NCI-H2081 treated with DMSO at 0.1 percent for 48 hours (cell line): ENCODE results near the gene INTS14.

Source experiments
- DNase-seq: peaks from one replicate; lab custom pipeline; 2025; lab: John Stamatoyannopoulos, UW

Gene INTS14

DNA sequence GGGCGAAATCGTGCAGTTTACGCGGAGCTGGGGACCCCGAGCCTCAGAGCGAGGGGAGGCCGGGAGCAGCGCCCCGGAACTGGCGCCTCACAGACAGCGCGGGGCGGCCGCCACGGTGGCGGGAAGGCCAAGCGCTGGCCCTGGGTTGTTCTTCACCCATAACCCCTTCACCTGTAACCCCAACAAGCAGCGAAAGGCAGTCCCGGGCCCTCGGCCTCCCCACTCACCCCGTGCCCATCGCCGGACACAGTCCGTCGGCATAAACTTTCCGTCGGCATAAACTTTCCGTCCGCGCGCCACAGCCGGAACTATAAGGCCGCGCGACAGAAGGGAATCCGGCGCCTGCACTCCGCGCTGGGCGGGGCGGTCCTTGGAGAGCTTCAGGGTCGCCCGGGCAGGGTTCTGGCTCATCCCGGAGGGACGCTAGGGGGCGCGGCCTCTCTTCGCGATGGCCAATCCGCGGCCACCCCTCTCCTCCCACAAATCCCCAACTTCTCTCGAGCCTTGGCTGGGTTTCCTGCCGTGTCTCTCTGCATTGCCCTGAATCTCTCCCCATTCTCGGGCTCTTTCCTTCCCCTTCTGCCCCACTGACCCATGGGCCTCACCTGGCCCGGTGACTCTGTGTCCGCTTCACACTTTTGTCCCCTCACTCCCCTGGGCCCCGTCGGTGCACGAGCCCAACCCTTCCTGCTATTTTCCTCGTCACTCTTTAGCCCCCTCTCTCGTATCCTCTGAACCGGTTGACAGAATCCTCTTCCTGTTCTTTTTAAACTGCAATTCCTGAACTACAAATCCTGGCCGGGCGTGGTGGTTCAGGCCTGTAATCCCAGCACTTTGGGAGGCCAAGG is at the start of gene INTS14:
Gene INTS14 (minus strand): TSS at position 261 of the 848 bp plus-strand sequence. CDS start 3,751 bp downstream, outside the sequence.
- DNase-seq: peak; percentile 93

DNA sequence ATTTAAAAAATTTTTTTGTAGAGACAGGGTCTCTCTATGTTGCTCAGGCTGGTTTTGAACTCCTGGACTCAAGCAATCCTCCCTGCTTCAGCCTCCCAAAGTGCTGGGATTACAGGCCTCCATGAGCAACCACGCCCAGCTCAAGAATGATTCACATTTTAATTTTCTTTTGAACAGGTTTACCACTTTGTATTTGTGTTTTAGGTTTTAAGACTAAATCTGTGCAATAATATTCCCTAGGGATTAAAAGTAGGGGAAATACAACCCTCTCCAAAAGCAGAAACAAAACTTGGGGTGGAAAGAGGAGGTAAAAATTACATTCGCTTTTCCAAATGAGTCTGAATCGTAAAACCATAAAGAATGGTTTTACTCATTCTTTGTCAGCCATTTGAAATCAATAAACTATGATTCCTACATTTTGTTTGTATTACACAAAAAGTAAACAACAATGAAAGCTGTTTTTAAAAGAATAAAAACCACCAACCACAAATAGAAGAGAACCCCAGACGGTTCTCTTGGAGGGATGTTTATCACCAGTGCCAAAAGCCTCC is 48.6 kb upstream of the INTS14 start:
- no peak for DNase-seq

DNA sequence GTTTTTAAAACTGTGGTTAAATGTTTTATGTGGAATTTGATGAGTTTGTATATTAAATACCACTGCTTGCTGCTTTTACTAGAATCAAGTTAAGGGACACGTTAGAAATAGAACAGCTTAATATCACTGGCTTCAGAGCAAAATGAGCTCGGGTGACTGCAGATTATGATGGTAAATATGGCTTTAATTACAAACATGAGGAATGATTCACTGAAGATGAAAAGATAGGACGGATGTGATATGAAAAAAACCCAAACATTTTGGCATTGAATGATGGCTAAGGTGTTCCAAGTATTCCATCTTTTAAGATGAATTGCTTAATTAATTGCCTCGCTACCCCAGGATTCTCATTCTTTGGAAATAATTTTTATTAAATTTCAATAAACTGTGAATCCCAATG is 44.5 kb upstream of the INTS14 start:
- no peak for DNase-seq

DNA sequence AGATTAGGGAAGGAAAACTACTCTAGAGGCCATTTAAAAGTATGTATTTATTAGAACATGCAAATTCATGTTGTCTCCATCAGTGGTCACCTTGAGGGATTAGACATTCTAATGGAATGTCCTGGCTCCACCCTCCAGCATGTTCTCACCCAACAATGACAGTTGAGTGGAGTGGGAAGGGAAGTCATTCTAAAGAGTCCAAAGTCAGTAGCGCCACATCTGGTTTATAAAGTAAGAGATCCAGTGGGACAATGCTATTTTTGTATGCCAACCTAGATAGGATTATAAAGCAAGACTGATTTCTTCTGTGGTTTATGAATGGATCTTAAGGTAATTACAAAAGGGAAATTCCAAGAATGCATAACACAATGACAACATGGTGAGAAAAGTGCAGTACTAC is 44.1 kb upstream of the INTS14 start:
- no peak for DNase-seq

DNA sequence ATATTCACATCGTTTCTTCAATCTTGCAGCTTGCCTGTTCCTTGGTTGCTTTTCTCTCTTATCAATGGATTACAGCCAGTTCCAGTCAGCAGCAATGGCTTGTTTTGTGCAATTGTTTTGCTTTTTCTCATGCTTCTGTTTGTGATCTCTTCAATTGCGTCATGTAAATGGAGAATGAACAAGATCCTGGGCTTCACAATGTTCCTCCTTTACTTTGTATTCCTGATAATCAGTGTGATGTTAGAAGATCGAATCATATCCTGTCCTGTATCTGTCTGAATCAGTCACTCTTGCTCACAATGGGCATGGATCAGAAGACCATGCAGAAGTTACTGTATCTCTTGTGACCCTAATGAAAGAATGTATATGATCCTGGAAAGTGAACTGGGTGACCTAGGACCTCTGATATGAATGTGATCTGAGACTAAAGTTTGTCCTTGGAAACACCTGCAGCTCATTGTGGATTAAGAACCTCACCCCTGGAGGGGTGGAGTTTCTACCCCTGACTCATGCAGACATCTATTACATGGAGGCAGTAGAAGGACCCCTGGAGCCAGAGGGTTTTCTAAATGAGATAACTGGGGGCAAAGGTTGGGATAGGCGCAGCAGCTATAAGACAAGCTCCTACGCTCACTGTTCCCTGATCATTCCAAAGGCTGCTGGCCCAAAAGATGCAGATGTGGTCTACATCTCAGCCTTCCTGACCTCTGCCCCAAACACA is 43.0 kb upstream of the INTS14 start:
- no peak for DNase-seq

DNA sequence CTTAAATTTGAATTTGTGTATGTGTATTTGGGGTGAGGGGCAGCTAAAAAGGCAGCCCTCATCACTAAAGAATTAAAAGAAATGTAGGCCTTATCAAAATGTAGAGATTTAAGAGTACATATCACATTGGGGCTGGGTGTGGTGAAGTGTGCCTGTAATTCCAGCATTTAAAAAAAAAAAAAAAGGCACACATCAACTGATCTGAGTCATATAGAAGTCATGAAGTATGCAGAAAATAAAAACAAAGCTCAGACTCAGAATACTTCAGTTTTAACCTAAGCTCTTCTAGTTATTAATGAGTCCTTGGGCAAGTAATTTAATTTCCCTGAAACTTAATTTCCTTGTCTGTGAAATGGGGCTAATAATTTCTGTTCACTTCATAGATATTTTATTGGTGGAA is 42.4 kb upstream of the INTS14 start:
- no peak for DNase-seq

DNA sequence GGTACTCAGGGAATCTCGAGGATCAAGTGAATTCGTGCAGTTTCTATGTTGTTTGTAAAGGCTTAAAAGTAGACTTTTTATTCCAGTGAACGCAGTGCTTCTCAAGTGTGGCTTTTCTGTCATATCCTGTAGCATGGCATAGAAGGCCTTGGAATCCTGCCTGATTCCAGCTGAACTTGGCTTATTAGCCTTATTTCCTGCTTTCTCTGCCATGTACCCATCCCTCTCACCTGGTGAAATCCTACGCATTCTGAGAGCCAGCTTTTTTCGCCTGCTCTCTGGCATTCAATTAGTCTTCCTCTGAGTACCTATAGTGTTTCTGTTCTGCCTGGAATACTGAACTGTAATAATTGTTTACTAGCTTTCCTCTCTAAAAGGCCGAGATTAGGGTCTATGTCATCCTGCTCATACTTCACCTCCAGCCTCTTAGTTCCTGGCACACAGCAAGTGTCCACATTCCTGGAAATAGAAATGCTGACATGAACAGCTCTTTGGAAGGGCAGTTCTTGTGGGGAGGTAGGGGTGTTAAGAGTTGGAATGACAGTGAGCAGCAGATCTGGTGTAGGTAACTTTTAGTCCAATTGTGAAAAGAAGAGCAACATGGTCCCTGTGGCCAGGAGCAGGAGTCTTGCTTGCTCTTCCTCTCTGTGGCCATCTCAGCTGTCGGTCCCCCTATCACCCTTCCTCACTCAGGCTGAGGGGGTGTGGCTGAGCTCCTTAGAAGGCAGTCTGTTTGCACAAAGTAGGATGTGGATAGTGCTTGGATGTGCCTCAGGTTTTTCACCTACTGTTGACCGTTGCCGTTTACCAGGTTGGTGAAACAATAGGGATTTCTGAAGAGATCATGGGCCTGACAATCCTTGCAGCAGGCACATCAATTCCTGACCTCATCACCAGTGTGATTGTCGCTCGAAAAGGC is 41.2 kb upstream of the INTS14 start:
- no peak for DNase-seq

DNA sequence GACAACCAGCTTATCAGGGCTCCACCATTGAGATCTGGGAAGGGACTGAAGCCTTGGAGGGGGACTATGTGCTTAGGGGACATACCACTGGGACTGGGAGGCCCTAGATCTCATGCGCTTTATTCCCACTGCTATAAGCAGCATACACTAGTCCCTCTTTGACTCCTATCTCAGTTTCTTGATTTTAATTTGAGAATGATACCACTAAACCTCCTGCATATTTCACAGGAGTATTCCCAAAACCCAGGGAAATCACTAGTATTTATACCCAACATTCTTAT is 40.1 kb upstream of the INTS14 start:
- no peak for DNase-seq

DNA sequence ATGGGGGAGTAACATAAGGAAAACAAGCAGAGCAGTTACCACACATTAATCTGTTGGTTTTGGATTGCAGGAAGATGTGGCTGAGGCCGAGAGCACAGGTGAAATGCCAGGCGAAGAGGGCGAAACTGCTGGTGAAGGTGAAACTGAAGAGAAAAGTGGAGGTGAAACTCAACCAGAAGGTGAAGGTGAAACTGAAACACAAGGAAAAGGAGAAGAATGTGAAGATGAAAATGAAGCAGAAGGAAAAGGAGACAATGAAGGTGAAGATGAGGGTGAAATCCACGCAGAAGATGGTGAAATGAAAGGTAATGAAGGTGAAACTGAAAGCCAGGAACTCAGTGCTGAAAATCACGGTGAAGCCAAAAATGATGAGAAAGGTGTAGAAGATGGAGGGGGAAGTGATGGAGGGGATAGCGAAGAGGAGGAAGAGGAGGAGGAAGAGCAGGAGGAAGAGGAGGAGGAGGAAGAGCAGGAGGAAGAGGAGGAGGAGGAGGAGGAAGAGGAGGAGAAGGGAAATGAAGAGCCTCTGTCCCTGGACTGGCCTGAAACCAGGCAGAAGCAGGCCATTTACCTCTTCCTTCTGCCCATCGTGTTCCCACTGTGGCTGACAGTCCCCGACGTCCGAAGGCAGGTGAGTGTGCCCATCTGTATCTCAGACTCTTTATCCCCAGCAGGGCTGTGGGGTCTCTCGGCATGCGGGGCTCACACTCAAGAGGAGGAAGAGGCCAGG is 39.5 kb upstream of the INTS14 start:
- DNase-seq: no peak

DNA sequence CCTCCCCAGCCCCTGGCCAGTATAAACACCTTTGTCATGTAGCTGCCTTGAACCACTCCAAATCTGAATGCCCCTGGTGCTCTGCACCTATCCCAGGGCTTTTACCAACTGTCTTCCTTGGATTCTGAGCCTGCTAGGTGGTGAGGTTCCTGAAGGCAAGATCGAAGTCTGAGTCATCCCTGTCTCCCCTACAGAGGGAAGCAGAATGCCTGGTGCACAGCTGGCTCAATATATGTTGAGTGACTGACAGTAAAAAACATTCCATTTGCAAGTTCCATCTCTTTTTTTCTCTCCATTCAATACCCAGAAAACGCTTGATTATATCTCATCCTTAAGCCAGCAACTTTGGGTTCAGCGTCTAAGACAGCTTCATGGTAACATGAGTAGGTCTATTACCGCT is 35.6 kb upstream of the INTS14 start:
- no peak for DNase-seq

DNA sequence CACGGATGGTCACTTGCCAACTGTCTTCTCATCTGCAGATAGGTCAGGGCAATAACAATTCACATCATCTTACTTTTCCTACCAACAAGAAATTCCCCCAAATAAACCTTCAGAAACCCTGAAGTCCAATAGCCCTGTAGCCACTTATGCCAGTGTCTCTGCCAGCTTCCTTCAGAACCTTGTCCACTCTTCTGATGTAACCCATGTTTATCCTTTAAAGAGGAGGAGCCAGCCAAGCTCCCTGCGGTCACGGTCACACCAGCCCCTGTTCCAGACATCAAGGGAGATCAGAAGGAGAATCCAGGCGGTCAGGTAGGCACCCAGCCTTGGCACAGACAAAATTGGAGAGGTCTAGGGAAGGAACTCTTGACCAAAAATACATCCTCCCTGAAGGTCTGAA is 34.5 kb upstream of the INTS14 start:
- no peak for DNase-seq

DNA sequence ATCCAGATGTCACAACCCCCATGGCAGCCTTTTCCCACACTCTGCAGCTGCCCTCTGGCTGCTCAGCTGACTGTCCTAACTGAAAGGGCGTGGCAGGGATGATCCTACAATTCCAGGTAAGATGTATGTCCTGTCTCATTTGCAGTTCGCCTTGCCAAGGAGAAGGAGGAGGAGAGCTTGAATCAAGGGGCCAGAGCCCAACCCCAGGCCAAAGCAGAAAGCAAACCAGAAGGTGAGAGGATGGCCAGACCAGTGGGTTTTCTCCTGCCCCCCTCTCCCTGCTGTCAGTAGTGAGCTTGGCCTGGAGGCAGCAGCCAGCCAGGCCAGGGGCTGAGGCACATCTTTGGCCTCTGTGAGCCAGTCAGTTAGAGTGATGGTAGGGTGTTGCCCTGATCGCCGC is 33.4 kb upstream of the INTS14 start:
- no peak for DNase-seq

DNA sequence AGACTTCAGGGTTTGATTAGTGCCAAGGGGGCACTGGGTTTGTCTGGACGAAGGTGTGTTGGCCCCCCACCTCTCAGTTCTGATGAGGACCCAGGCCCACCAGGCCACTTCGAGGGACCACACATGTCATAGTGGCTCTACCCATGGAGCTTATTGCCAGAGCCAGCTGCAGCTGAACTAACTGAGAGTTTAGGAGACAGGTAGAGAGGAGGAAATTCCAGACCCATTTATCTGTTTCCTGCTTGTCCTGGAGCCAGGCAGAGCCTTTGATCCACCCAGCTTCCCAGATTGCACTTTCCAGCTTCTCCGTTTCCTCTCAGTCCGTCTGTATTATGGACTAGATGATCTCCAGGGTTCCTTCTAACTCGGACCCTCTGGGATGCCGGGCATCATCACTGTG is 31.7 kb upstream of the INTS14 start:
- DNase-seq: no peak

DNA sequence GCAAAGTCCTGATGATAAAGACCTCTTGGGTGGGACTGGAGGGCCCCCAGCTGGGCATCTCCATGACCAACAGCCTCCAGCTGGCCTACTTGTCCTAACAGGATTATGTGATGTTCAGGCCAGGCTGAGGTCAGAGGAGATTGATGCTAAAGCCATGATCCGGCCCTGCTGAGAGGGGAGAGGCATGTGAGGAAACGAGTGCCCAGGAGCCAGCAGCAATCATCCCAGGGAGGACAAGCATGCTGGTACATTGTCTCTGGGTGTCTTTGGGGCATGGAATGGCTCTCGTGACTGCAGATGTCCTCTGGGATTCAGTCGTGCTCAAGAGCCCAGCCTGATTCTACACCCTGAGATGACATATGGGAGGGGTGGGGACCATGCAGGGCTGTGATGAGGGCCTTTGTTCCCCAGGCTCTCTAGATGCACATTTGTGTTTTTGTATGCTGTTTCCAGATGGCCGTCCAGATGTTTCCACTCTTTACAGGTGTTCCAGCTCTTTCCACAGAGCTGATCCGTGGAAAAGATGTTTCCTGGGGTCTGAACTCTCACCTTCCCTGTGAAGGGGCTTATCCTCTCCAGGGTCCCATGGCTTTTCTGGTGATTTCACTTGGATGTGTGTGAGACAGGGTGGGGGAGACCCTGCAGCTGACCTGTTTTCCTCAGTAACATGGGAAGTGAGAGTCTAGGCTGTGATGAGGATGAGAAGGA is 31.0 kb upstream of the INTS14 start:
- DNase-seq: no peak

DNA sequence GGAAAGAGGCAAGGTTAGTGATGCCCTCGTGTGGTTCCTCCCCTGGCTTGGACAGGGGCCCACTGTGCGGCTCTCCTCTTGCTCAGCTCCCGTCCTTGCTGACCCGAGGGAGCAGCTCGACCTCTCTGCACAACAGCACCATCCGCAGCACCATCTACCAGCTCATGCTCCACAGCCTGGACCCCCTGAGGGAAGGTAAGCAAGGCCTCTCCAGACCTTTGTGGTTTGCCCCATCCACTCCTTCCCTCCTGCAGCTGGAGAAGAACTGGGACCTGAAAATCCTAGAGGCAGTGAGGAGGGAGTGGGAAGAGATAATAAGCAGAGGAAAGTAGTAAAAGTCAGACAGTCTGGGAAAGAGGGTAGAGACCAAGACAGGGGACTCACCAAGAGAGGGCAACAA is 28.6 kb upstream of the INTS14 start:
- no peak for DNase-seq

DNA sequence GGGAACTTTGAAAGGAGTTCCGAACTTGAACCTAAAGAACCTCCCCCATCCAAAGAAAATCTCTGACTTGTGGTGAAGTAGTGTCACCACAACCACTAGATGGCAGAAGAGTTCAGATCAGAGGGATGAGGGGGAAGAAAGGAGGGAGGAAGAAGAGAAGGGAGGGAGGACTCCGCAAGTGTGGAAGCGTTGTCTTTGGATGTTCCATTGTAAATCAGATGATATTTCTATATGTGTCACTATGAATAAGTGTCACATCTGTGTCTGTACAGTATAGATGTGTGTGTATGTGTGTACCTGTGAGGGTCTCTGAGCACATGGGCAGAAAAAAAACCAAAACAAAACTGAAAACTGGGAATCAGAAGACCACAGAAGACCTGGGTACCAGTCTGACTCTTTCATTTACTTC is 27.8 kb upstream of the INTS14 start:
- no peak for DNase-seq

DNA sequence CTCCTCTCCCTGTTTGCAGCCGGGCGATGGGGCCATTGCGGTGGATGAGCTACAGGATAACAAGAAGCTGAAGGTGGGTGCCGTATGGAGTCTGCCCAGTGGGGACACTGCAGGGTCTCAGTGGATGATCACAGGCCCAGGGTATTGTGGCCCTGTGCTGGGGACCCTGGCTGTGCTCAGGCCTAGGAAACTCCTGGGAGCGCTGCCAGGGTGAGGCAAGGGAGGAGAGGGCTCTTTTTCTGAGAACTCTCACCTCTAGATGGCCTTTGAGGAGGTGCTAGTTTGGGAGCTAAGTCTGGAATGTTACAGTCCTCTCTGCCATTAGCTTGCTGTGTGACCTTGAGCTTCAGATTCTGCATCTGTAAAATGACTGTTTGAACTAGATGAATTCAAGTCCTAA is 27.2 kb upstream of the INTS14 start:
- no peak for DNase-seq

DNA sequence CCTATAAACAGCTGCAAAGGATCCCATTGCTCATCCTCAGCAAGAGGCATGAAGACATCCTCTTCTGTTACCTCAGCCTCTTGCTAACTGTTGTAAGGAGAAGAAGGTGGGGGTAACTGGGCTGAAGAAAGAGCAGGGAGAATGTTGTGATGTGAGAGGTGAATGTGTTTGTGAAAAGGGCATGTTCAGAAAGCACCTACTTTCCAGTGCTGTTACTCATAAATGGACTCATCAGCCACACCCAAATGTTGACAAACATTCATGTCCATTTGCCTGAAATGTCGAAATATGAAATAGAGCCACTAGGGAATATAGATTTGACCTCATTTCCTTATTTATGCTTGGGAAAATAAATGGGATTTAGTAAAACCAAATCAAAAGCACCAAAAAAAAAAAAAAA is 23.4 kb upstream of the INTS14 start:
- DNase-seq: no peak

DNA sequence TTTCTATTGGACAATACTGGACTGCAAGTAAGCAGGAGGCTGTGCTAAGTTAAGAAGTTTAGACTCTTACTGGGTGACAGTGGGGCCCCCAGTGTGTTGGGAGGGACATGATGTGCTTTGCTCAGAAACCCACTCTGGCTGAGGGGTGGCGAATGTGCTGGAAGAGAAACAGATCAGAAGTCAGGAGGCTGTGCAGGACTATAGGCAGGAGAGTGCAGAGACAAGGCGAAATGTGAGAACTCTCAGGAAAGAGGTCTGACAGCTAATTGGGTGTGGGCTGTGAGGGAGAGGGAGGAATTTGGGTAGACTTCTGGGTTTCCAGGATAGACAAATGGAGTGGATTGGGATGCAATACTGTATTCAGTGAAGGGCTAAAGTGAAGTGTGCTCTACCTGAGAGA is 22.8 kb upstream of the INTS14 start:
- no peak for DNase-seq

DNA sequence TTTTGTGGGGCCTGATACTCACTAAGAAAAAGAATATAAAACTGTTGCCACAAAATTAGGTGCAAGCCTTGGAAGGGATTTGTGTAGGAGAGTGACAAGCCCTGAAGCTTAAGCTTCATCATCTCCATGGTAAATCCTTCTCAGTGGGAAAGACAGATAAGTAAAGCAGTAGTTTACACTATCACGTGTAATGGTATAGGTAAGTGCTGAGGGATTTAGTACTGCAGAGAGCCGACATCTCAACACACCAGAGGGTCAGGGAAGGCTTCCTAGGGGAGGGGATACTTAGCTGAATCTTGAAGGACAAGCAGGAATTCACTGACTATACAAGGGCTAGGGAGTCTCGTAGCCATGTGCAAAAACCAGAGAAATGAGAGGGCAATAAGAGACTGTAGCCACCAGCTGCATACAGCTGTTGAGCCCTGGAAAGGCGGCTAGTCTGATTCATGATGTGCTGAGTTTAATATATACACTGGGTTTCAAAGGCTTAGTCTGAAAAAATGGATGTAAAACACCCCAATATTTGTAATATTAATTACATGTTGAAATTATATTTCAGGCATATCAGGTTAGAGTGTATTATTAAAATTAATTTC is 21.9 kb upstream of the INTS14 start:
- no peak for DNase-seq

DNA sequence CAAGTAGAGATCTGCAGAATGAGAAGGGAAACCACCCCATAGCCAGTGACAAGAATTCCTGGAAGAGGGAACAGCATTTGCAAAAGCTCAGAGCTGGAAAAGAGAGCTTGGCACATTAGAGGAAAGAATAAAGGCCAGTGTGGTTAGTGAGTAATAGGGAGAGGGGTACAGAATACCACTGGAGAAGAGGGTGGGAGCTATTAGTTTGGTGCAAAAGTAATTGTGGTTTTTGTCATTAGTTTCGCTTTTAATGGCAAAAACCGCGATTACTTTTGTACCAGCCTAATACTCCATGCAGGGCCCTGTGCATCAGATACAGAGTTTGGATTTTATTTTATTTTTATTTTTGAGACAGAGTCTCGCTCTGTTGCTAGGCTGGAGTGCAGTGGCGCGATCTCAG is 20.6 kb upstream of the INTS14 start:
- no peak for DNase-seq
